ENCODE measurements around the gene THADA.
A peak's percentile ranks its signal among the peaks of the same experiment; 100 is the strongest.

Gene THADA

DNA sequence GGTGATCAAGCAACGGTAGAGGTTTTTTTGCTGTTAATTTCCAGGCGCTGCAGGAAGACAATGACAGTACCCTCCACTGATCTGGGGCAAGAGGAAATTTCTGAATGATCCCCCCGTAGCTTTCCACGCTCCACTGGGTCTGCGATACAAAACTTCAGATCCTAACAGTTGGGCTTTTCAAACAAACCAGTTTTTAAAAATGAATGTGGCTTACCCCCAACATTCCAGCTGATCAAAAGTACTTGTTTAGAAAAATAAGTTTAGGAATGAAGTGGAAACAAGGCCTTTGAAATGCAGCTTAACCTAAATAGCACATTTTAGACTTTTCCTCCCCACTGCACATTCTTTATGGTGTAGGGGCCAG is 375.1 kb downstream of the THADA start:
- no peak for DNase-seq

DNA sequence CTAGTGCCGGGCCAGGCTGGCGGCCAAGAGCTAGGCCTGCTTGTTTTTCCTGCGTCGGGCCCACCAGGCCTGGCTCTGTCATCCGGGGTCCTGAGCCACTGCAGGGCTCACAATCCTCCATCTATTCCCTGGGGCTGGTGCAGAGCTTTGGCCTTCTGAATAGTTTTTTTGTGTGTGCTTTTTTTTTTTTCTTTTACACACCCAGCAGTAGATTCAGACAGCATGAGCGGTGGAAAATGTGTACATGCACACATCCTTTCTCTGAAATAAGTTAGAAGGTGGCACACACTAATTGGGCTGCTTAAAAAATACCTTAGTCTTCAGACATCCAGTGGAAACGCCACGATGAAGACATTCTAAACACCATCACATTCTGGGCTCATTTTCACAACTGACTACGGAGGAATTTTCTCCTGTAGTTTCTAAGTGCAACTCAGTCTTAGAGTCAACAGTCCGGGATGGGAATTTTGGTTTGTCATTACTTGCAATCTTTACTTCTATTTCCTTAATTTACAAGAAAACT is 375.5 kb downstream of the THADA start:
- DNase-seq: peak in 1 of 5 experiments; percentile 84

DNA sequence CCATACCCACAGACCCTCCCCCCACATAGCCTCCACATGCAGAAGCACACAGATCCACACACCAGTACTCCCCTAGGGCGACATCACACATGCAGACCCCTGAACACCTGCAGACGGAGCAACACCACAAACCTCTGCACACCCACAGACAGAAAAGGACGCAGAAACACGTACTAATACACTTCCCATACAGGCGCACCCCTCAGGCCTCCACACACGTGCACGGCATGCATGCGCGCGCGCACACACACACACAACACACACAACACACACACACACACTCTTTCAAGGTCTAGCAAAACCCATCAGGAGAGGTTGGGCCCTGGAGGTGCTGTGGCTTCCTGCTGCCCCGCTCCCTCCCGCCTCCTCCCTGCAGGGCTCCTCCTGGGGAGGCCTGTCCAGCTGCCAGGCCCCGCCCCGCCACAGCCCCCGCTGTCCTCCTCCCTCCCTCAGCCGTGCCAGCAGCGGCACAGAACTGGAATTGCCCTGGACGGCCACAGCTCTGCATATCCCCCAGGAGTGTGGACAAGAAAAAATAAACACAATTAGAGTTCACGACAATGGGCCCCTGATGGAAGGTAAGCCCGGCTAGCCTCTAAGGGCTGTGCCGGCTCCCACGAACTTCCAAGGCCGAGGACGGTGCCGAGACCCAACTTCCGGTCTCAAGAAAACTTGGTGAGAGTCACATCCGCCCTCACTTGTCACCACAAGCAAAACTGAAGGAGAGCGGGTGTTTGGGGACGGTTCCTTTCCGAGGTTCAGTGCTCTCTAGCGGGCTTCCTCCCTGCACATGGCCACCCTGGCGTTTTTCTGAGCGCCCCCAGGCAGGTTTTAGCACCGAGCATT is 376.2 kb downstream of the THADA start:
- DNase-seq: peak; percentile 48 to 97 (median 63)

DNA sequence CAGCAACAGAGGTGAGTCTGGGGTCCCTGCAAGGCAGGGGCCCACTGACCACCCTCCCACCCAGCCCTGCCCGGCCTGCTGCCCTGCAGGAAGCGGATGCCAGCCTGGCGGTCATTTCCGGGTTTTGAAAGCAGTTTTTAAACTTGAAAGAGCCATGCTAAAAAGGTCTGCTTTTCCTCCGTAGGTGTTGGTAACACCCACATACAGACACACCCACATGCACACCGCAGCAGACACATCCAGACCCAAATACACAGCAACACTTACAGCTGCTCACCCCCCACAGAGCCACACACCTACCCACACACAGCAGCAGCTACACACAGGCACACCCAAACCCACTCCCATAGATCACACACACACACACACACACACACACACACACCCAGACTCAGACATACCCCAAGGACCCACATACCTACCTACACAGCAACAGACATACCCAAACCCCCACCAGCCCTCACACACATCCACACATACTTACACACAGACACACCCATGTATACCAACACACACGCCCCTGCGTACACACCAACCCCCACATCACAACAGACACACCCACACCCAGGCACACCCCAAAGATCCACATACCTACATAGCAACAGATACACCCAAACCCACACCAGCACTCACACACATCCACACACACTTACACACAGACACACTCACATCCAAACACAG is 377.0 kb downstream of the THADA start:
- DNase-seq: peak; percentile 28 to 99 (median 75)

DNA sequence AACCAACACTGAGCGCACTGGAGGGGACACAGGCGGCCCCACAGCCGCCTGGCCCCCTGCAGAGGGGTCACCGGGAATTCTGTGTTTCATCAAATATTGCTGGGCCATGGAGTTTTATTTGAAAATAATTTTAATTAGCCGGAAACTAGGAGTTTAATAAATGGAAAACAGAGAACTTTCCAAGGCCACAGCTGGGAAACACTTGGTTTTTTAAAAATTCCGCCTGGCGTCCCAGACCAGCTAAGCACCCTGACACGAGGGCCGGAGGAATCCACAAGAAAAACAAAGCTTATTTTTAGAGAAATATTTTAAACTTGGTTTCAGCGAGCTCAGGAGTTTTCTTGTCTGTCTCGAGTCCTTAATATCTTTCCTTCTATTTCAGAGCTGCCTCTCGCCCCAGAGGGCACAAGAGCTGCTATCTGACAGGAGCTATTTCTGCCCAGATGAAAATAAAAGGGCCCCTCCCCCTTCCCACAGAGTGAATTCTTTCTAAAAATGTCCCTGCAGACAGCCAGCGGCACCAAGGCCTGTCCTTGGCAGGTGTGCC is 377.6 kb downstream of the THADA start:
- DNase-seq: no peak

DNA sequence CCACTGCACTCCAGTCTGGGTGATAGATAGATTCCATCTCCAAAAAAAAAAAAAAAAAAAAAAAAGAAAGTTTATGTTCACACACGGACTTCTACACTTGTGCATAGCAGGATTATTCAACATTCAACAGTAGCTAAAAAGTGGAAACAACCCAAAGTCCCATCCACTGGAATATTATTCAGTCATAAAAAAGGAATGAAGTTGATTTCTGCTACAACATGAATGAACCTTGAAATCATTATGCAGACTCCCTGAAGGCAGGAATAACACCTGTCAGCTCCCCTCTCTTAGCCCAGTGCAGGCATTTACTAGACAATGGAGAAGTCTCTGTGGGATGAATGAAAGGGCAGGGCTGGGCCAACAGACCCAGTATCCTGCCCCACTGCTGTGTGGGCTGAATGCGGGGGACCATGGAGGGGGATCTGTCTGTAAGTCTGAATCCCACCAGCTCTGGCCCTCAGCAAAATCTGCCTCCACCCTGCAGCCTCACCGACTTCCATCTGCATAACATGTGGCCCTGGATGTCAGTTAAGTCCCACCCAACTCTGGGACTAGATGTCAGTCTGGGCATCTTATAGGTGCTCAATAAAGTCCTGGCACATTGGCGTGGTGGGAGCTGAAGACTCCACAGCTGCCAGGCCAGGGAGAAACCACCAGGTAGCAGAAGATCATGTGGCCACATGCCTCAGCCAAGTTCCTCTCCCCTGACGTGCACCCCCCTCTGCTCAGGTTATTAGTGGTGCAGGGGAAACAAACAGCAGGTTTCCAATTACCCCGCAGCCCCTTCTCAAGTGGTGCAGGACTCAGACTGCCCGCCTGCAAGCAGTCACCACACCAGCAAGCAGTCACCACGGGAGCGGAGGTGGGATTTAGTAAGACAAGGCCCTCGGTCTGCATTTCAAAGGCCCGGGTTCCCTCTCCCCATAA is 378.3 kb downstream of the THADA start:
- DNase-seq: peak in 1 of 5 experiments; percentile 23

DNA sequence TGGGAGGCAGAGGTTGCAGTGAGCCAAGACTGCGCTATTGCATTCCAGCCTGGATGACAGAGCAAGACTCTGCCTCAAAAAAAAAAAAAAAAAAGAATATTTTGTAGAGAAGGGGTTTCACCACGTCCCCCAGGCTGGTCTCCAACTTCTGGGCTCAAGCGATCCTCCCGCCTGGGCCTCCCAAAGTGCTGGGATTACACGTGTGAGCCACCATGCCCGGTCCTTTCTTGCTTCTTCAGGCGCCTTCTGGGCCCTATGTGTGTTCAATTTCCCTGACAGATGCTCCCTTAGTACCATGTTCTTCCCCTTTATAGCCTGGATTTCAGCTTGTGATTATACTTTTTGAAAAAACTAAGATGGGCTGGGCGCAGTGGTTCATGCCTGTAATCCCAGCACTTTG is 379.2 kb downstream of the THADA start:
- DNase-seq: no peak

DNA sequence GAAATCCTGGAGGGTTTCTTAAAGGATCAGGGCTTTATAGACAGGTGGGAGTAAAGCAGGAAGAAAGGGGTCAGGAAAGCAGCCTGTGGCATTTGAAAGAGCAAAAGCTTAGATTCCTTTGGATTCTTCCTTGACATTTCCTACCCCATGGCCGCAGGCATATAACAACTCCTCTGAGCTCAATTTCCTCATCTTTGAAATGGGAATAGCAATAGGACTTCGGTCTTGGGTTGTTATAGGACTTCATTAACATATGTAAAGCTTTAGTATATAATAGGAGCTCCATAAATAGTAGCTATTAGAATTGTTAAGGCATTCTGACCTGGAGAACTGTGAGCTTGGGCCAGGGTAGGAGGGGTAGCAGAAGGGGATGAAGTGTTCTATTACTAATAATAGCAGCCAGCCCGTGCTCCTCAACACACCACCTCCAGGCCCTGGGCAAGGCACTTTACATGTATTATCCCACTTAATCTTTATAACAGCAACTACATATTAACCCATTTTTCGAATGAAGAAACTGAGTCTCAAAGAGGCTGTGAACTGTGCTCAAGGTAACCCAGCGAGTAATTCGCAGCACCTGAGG is 380.1 kb downstream of the THADA start:
- no peak for DNase-seq

DNA sequence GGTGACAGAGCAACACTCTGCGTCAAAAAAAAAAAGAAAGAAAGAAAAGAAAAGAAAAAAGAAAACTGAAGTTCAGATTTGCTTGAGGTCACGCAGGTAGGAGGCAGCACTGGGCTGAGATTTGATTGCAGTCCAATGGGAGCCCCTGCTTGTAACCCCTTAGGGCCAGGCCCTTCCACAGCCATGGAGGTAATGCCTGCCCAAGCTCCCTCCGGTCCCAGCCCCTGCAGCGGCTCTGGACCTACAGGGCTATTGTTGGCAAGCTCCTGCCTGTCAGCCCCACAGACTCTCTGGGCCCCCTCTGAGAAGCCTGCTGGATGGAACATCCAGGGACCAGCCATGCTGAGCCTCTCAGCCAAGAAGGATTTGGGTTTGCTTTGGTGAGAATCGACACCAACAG is 381.6 kb downstream of the THADA start:
- DNase-seq: no peak

DNA sequence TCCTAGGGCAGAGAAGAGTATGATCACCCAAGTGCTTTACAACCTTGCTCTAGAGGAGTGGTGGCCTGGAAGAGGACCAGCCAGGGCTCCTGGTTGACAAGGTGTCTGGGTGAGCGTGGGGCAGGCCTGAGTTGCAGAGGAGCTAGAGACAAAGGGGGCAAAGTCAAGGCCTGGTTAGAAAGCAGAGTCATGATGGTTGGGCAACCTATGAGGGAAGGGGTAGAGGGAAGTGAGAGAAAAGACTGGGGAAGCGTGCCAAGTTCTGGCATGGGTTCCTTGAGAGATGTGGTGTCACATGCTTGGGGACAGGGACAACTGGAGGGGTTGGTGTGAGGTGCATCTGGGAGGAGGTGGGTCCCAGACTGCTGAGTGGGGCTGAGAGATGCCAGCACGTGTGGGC is 382.9 kb downstream of the THADA start:
- no peak for DNase-seq

DNA sequence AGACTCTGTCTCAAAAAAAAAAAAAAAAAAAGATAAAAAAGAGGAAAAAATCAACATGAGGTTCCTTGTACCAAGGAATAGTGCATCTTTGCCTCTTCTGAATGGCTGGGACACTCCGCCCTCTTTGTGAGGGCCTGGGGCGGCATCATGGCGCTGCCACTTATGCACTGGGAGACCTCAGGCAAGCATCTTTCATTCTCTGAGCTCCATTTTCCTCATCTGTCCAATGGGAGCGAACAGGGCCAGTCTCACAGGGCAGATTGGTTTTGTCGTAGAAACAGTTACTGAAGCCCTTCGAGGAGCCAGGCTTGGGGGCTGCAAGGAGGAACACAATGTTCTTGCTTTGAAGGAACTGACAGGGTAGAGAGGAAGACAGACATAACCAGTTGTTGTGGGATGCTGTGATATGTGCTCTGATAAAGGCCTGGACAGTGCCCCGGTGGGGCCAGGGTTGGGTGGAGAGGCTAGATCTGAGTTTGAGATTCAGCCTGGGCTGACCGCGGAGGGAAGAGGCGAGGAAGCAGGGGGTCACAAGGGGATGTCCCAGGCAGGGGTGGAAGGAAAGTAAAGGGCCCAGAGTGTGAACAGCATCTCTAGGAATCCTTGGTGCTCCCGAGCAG is 383.5 kb downstream of the THADA start:
- no peak for DNase-seq

DNA sequence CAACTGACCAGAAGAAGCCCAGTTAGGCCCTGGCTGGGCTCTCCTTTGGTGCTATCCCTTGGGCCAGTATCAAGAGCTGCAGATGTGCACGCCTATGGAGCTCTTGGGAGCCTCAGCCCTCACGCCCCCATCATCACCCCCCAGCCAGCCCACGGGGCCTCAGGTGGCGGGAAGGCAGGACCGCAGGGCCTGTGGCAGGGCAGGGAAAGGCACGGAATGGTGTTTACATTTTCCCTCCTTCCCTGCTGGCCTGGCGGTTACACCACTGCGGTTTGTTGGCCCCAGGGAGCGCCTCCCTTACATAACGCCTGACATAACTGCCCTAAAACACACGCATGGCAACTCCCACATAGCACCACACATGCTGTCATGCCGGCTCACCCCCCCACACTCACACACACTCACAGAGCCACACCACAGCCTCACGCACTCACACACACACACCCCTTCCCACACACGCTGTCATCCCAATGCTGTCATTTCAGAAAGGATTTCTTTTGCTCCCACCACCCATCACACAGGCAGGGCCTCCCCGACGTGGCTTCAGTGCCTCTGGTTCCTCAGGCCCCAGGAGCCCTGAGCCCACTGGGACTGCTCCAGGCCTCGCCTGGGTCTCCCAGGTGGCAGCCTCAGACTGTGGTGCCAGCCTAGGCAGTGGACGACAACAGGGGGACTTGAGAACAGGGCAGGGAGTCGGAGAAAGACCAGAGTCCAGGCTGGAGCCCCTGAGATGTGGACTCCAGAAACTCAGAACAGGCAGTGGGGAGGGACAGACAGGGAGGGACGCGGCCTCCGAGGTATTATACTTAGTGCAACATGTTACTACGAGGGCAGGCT is 385.2 kb downstream of the THADA start:
- peak in 1 of 5 experiments; percentile 21 for DNase-seq

DNA sequence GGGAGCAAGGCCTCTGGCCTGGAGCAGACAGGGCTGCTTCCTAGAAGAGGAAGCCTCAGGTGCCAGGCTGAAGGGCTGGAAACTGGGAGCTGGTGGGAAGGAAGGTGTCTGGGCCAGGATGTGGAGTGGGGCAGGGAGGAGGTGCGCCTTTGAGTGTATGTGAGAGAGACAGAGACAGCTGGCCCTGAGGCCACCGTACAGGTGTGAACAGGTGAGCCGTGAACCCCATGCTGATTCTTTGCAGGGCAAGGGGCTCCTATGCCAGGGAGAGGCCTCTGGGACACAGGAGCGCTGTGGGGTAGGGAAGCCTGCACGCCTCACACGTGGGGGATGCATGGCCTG is 385.7 kb downstream of the THADA start:
- DNase-seq: no peak

DNA sequence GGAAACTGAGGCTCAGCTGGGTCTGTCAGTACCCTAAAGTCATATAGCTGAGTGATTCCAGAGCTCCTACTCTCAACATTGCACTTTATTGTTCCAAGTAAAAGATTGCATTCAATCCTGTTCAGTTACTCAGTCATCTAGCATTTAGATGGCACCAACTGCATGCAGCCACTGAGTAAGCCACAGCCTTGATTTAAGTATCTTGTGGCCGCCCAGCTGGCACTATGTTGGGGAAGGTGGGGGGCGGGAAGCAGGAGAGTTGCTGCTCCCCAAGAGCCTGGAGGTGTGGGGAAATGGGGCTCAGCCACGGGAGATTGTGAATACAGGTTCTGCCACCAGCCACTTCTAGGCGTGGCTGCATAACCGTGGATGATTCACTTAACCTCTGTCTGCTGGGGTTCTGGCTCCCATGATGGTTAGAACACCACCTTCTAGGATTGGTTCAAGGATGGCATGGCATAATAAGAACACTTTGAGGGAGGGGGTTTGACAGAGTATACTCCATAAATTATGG is 386.6 kb downstream of the THADA start:
- DNase-seq: no peak

DNA sequence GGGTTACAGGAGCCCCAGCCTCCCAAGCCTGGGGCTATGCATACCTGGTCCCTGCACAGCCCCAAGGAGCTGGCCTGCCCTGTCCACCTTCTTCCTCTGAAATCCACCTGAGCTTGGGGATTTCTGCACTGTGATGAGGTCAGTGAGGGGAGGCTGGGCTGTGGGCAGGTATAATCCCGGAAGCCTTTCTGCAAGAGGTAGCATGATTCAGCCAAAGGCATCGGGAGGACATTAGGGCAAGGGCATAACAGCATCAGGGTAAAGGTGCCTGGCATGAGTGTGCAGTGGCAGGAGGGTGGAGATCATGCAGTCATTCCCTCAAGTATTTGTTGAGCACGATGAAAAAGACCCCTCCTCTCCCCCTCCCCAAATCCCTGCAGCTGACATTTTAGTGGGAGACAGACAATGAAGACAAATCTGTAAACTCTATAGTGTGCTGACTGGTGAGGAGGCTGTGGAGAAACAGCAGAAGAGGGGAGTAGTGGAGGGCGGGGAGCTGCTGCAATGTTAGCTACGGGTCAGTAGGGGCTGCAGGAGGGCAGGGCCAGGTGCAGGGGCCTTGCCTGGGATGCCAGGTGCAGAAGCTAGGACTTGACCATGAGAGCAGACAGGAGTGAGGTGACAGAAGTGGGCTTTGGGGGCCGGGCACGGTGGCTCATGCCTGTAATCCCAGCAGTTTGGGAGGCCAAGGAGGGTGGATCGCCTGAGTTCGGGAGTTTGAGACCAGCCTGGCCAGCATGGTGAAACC is 388.1 kb downstream of the THADA start:
- DNase-seq: no peak

DNA sequence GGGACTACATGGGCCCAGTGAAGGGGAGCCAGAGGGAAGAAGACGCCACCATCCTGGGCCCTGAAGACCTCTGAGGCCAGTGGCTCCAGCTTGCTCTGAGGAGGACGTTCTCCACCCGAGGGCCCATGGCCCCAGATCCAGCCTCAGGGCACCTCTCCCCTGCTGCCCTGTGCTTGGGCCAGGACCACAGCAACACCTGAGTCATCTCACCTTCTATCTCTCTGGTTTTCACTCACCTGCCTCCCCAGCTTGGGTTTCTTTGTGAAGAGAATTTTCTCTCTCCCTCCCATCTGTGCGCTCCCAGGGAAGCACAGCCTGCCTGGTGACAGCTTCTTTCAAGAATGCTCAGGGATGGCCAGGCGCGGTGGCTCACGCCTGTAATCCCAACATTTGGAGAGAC is 389.2 kb downstream of the THADA start:
- no peak for DNase-seq

DNA sequence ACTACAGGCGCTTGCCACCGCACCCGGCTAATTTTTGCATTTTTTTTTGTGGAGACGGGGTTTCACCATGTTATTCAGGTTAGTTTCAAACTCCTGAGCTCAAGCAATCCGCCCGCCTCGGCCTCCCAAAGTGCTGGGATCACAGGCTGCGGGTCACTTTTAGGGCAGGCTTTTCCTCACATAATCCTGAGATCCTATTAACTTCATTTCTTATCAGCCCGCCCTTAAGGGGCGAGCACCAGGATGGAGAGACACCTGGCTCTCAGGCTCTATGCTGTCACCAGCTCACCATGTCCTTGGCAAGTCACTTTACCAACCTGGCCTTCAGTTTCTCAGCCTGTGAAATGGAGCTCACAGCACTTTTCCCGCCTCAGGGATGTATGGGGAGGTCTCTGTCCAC is 392.5 kb downstream of the THADA start:
- DNase-seq: no peak

DNA sequence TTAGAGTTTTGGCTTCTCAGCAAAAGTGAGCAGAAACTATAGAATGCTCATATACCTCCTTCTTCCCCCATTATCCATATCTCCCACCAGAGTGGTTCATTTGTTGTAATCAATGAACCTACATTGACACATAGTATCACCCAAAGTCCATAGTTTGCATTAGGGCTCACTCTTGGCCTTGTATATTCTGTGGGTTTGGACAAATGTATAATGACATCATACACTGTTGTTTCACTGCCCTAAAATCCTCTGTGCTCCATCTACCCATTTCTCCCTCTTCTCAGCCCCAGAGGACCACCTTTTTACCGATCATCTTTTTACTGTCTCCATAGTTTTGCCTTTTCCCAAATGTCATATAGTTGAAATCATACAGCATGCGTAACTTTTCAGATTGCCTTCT is 393.5 kb downstream of the THADA start:
- no peak for DNase-seq

DNA sequence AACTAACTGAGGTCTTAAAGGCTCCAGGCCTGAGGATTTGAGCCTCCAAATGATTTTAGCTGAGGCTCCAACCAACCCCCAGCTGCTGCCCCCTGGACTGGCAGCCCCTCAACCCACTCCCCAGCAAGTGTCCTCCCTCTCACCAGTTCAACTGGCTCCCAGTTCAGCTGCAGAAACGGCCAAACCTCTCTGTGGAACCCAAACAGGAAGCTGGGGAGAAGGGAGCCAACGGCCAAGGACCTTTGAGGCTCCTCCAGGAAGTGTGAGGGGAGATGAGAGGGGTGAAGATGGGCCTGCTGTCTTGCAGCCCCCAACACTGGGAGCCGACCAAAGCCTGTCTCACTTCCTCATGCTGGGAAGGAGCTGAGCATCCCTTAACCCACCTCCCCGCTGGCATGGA is 394.3 kb downstream of the THADA start:
- DNase-seq: no peak

DNA sequence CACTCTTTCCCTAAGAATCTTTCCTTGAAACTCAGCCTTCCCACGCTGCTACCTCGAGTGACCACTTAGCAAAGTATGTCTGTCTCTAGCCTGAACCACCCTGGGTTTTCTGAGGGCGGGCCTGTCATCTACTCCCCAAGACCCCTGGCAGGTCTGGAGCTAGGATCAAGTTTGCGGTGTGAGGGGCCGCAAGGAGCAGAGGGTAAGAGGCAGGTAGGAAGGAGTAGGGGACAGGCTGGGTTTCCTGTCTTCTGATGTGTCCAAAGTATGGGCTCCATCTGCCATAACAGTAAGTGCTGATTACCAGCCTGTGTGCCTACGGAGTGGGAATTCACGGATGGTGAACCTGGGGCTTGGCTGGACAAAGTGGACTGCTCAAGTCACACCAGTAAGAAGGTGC is 394.8 kb downstream of the THADA start:
- no peak for DNase-seq

Measured in T-helper 2 cell (primary cell).